D721Med (cell line): ENCODE results near the gene CAPN8.

ENCODE experiments used
- DNase-seq: peaks from one replicate; pipeline ENCODE4 v3.0.0; 2011; ENCODE audit warnings: low spot score; ENCODE audit not compliant: insufficient read length
- FAIRE-seq: peaks from 2 replicates; lab custom pipeline; 2011; peaks lifted over from hg19 to GRCh38; lab: Jason Lieb, UNC
- TF ChIP-seq, protein P1 (sequence below): IDR thresholded peaks from 2 replicates; pipeline ENCODE4 v1.5.1; 2012; ENCODE audit warnings: mild to moderate bottlenecking, control low read depth; ENCODE audit not compliant: insufficient read depth; ENCODE audit errors: missing control alignments

The CAPN8 gene

DNA sequence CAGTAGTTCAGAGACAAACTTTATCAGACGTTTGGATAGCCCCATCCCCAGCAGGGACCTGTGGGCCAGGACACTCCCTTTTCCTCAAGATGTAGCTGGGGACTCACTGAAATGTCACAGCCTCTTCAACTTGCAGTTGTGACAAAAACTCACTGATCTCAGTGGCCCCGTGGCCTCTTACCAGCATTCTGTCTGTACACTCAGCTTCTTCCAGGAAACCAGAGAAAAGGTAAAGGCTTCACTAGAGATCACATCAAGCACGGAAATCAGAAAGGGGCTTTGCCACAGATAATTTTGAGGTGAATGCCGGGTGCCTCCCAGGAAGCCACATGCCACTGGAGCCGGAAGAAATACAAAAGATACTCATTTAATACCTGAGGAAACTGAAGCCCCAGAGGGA is 150.1 kb downstream of the CAPN8 start:
- no peak for DNase-seq
- FAIRE-seq, result no peak
- TF ChIP-seq, protein P1, sequence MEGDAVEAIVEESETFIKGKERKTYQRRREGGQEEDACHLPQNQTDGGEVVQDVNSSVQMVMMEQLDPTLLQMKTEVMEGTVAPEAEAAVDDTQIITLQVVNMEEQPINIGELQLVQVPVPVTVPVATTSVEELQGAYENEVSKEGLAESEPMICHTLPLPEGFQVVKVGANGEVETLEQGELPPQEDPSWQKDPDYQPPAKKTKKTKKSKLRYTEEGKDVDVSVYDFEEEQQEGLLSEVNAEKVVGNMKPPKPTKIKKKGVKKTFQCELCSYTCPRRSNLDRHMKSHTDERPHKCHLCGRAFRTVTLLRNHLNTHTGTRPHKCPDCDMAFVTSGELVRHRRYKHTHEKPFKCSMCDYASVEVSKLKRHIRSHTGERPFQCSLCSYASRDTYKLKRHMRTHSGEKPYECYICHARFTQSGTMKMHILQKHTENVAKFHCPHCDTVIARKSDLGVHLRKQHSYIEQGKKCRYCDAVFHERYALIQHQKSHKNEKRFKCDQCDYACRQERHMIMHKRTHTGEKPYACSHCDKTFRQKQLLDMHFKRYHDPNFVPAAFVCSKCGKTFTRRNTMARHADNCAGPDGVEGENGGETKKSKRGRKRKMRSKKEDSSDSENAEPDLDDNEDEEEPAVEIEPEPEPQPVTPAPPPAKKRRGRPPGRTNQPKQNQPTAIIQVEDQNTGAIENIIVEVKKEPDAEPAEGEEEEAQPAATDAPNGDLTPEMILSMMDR, result no peak

DNA sequence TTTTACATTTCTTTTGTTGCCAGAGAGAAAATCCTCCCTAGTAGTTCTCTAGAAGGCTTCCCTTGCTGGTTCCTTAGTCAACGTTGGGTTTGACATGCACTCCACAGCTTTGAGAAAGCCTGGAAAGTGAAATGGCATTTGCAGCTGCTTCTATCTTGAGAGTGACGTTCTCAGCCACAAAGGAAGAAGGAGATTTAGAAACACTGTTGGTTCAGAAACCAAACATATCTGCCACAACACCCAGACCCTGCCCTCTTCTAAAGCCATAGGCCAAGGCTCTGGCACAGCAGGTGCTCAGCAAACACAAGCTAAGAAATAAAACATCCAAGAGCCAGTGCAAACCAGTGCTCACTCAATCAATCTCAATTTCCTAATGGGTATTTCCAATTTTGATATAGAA is 150.9 kb downstream of the CAPN8 start:
- FAIRE-seq, result no peak
- TF ChIP-seq, protein P1, result no peak
- DNase-seq, result no peak

DNA sequence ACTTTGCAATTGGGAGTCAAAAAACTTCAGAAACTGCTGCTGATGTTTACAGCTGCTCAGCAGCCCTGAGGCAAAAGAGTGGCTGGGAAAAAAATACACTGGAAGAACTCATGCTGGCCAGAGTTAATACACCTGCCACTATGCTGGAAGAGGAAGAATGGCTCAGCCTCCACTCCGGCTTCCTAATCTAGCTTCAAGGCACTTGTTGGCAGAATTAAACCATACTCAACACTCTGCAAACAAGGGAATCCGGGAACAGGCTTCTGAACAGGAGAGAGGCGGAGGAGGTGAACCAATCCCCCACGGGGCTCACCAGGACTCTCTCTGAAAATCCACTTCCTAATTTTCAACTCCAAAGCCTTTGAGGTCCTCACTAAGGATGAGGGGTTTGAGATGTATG is 152.2 kb downstream of the CAPN8 start:
- FAIRE-seq, result no peak
- TF ChIP-seq, protein P1, result no peak
- DNase-seq, result no peak

DNA sequence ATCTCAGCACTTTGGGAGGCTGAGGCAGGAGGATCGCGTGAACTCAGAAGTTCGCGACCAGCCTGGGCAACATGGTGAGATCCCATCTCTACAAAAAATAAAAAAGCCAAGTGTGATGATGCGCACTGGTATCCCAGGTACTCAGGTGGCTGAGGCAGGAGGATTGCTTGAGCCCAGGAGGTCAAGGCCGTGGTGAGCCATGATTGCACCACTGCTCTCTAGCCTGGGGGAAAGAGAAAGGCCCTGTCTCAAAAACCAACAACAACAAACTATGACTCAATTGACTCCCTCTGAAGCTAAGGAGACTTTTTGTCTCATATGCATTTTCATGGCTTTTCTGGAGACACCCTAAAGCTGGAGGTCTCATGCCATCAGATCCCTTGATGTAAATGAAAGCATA is 153.4 kb downstream of the CAPN8 start:
- TF ChIP-seq, protein P1, result no peak
- FAIRE-seq (no peak), DNase-seq (no peak)

DNA sequence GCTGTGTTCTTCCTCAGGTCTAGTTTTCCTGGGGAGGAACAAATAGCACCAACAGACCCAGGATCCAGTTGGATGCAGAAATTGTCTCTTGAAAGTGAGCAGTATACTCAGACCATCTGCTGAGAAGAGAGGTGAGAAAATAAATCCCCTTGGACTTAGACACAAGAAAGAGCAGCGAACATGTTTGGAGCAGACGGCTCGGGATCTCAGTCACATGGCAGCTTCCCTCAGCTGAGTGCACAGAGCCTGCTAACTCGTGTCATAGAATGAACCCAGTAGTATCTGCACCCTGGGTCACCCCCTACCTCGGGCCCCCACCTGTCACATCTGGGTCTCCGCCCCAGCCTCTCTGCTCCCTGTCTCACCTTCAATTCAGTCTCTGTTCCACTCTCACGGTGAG is 156.7 kb downstream of the CAPN8 start:
- no peak for DNase-seq
- FAIRE-seq, result no peak
- TF ChIP-seq, protein P1, result no peak

DNA sequence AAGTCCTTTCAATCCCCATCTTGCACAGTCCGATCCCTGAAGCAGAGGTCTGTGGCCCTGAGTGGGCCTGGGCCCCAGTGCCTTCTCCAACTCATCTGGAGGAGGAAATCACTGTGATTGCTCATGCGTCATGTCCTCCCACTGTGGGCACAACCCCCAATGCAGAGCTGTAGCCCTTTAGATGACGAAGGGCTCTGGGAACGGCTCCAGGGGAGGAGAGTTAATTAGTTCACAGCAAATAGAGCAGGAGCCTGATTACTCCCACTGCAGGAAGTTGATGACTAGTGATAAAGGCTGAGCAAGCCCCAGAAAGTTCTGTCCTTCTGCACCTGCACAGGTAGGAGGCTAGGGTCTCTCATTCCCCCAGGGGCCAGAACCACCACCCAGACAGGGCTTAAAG is 160.8 kb downstream of the CAPN8 start:
- DNase-seq (no peak), FAIRE-seq (no peak)
- TF ChIP-seq, protein P1, result no peak

DNA sequence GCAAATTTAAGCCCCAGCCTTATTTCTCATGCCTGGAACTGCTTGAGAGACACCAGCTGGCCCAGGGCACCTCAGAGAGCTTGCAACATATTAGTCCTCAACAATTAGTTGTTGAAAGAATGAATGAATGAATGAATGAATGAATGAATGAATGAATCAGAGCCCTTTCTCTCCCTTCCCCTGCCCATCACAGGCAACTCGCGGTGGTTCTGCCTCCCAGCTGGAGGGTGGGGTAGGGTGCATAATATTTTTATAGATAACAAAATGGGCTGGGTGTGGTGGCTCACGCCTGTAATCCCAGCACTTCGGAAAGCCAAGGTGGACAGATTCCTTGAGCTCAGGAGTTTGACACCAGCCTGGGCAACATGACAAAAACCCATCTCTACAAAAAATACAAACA is 162.2 kb downstream of the CAPN8 start:
- FAIRE-seq (no peak), DNase-seq (no peak)
- TF ChIP-seq, protein P1, result no peak
